GM23338 (cell line): ENCODE data around the gene CDC42BPA. TPM values are rescaled to one million over a fixed set of nuclear protein-coding genes. Genes with fewer than 3 reads are reported as not detected.

Experiments
- ATAC-seq: fragments of 200-7000 bp; cut with Tn5 transposase; 3 replicates; pipeline ENCODE4 v1.9.1; 2020
- DNase-seq: peaks from one replicate; pipeline ENCODE4 v3.0.0-alpha.2; 2015; ENCODE audit warnings: low spot score
- H2AFZ ChIP-seq: fragments of 200-600 bp; sonication (generic); 2 replicates; pipeline ENCODE4 v1.8.0; 2016; ENCODE audit warnings: antibody characterized with exemption, mild to moderate bottlenecking, moderate library complexity
- H3F3A ChIP-seq: fragments of 200-600 bp; sonication (generic); replicated peaks from 2 replicates; pipeline ENCODE4 v1.8.0; 2017; ENCODE audit warnings: antibody characterized with exemption, mixed run types, low read depth
- H3K27ac ChIP-seq: fragments of 200-600 bp; sonication (generic); 2 replicates; pipeline ENCODE4 v1.6.1; 2016; ENCODE audit warnings: low read depth
- H3K27me3 ChIP-seq: fragments of 200-600 bp; sonication (generic); 2 replicates; pipeline ENCODE4 v1.8.0; 2016; ENCODE audit warnings: mild to moderate bottlenecking, mixed run types, moderate library complexity; ENCODE audit not compliant: insufficient read depth
- H3K36me3 ChIP-seq: fragments of 200-600 bp; sonication (generic); 2 replicates; pipeline ENCODE4 v1.8.0; 2016; ENCODE audit warnings: mild to moderate bottlenecking; ENCODE audit not compliant: insufficient read depth
- H3K4me1 ChIP-seq: fragments of 200-600 bp; sonication (generic); 2 replicates; pipeline ENCODE4 v1.8.0; 2016; ENCODE audit warnings: mild to moderate bottlenecking, moderate library complexity; ENCODE audit not compliant: insufficient read depth
- H3K4me2 ChIP-seq: fragments of 200-600 bp; sonication (generic); 2 replicates; pipeline ENCODE4 v1.7.1; 2017; ENCODE audit warnings: mixed run types
- H3K4me3 ChIP-seq: fragments of 200-600 bp; sonication (generic); 2 replicates; pipeline ENCODE4 v1.6.1; 2016; ENCODE audit warnings: mixed run types
- H3K79me2 ChIP-seq: fragments of 200-600 bp; sonication (generic); replicated peaks from 2 replicates; pipeline ENCODE4 v1.8.0; 2017; ENCODE audit warnings: mild to moderate bottlenecking; ENCODE audit not compliant: insufficient read depth
- H3K9me2 ChIP-seq: fragments of 200-600 bp; sonication (generic); 2 replicates; pipeline ENCODE4 v1.8.0; 2017; ENCODE audit not compliant: insufficient read depth
- H4K20me1 ChIP-seq: fragments of 200-600 bp; sonication (generic); replicated peaks from 2 replicates; pipeline ENCODE4 v1.8.0; 2017; ENCODE audit warnings: mild to moderate bottlenecking; ENCODE audit not compliant: insufficient read depth
- H3K27ac Mint-ChIP-seq: 2 replicates; pipeline ENCODE4 v1.8.0; 2020; ENCODE audit warnings: inconsistent platforms, mild to moderate bottlenecking, moderate library complexity, mixed read lengths
- H3K27me3 Mint-ChIP-seq: 3 replicates; pipeline ENCODE4 v1.8.0; 2022; ENCODE audit warnings: low read depth, mild to moderate bottlenecking, moderate library complexity, mixed read lengths, inconsistent platforms; ENCODE audit not compliant: insufficient read depth, poor library complexity
- H3K36me3 Mint-ChIP-seq: 3 replicates; pipeline ENCODE4 v1.8.0; 2021; ENCODE audit warnings: low read depth, mild to moderate bottlenecking, inconsistent platforms, moderate library complexity, mixed read lengths
- H3K4me1 Mint-ChIP-seq: 3 replicates; pipeline ENCODE4 v1.8.0; 2020; ENCODE audit warnings: mild to moderate bottlenecking, inconsistent platforms, mixed read lengths
- H3K4me3 Mint-ChIP-seq: 3 replicates; pipeline ENCODE4 v1.8.0; 2021; ENCODE audit warnings: moderate library complexity, mild to moderate bottlenecking, inconsistent platforms, mixed read lengths
- H3K9me3 Mint-ChIP-seq: 3 replicates; pipeline ENCODE4 v1.8.0; 2020; ENCODE audit warnings: moderate library complexity, mild to moderate bottlenecking, inconsistent platforms, mixed read lengths
- CREB1 ChIP-seq: fragments of 250-450 bp; sonication (Bioruptor Pico); IDR thresholded peaks from 2 replicates; pipeline ENCODE4 v1.5.0; 2020; ENCODE audit warnings: low read depth, mild to moderate bottlenecking, moderate library complexity
- CTCF ChIP-seq, 2 experiments: fragments of 200-600 bp in 1 of 2; sonication (generic) in 1 of 2; conservative IDR thresholded peaks; 2 replicates each; pipeline versions ENCODE4 v1.5.1 to v1.6.1; 2016 to 2017; ENCODE audit warnings: antibody characterized with exemption in 2 of 2, low read depth in 2 of 2, mild to moderate bottlenecking in 2 of 2, moderate library complexity in 1 of 2
- ETS1 ChIP-seq: IDR thresholded peaks from 2 replicates; pipeline ENCODE4 v1.6.1; 2016; ENCODE audit warnings: antibody characterized with exemption
- EZH2 ChIP-seq: fragments of 200-600 bp; sonication (generic); IDR thresholded peaks from one replicate; pipeline ENCODE4 v1.8.0; 2017; ENCODE audit warnings: antibody characterized with exemption, mild to moderate bottlenecking, low read depth; ENCODE audit not compliant: unreplicated experiment
- POLR2AphosphoS5 ChIP-seq: IDR thresholded peaks from 2 replicates; pipeline ENCODE4 v1.6.1; 2016; ENCODE audit warnings: antibody characterized with exemption, low read depth
- REST ChIP-seq: IDR thresholded peaks from one replicate; pipeline ENCODE4 v1.6.1; 2018; ENCODE audit warnings: antibody characterized with exemption; ENCODE audit not compliant: unreplicated experiment
- STAT1 ChIP-seq: IDR thresholded peaks from one replicate; pipeline ENCODE4 v1.6.1; 2016; ENCODE audit warnings: antibody characterized with exemption; ENCODE audit not compliant: unreplicated experiment
- ZNF114 ChIP-seq: fragments of 250-450 bp; sonication (Bioruptor Pico); IDR thresholded peaks from 2 replicates; pipeline ENCODE4 v1.5.0; 2020; ENCODE audit warnings: mild to moderate bottlenecking, moderate library complexity
- ZNF331 ChIP-seq: fragments of 250-450 bp; sonication (Bioruptor Pico); IDR thresholded peaks from 2 replicates; pipeline ENCODE4 v1.5.0; 2020; ENCODE audit warnings: low read depth, mild to moderate bottlenecking, moderate library complexity
- polyA plus RNA-seq: library from polyadenylated mRNA; unstranded; fragments of >200 nt; fragmentation: Nextera tagmentation; extraction: Ambion mirVana; gene quantifications from 2 replicates; pipeline ENCODE4 v1.2.1, GENCODE V29; 2016
- total RNA-seq: library from RNA; depleted of rRNA; stranded (reverse); fragments of >200 nt; shearing (Covaris generic); gene quantifications from 2 replicates; pipeline ENCODE4 v1.2.3, GENCODE V29; 2014

CDC42BPA gene
- total and polyA plus RNA-seq, 2 experiments from 2014 or later, result 17.7 to 40.1 TPM

- Histone ChIP-seq H3K36me3 (no peaks in the 10 kb centered on the region), H4K20me1 (0 out of 2 replicates have a peak, but pooled peaks cover 5% of the 10 kb centered on the region), H3K9me2 (no peaks in the 10 kb centered on the region), H2AFZ (no peak overlapping the region), H3K27ac (no peak overlapping the region), H3K79me2 (peaks cover 98% of the 10 kb centered on the region), H3F3A (no peaks in the 10 kb centered on the region), H3K4me2 (no peak overlapping the region), H3K27me3 (no peaks in the 10 kb centered on the region), H3K4me3 (no peak overlapping the region), H3K4me1 (peaks cover 7% of the 10 kb centered on the region; the same call in 1 of the 2 replicates)
- no peak for ATAC-seq
- H3K27ac Mint-ChIP-seq, result no peak overlapping the region
- H3K9me3 Mint-ChIP-seq, result no peaks in the 10 kb centered on the region
- H3K27me3 Mint-ChIP-seq, result peaks cover 4% of the 10 kb centered on the region
- H3K4me3 Mint-ChIP-seq, result no peak overlapping the region
- H3K4me1 Mint-ChIP-seq, result peaks cover 24% of the 10 kb centered on the region
- DNase-seq, result no peak
- no peaks in the 10 kb centered on the region; the same call in 2 of the 3 replicates for H3K36me3 Mint-ChIP-seq
- no peak for TF ChIP-seq CREB1 (CRISPR knock-in tag)
- TF ChIP-seq EZH2, result no peak
- TF ChIP-seq CTCF (conservative IDR thresholded peaks at IDR 0.05; ENCODE audit: low read depth in 2 of 2), result no peak
- TF ChIP-seq STAT1, result no peak
- TF ChIP-seq REST, result no peak
- TF ChIP-seq POLR2AphosphoS5, result no peak
- TF ChIP-seq ZNF331, result no peak
- no peak for TF ChIP-seq ZNF114 (CRISPR knock-in tag)
- no peak for TF ChIP-seq ETS1
These were observed 9.6 kb downstream of the CDC42BPA start for GRCh38 chr1:227308367-227309336.
